Colonic mucosa (tissue), 4 donors: Measurements from ENCODE around the gene SLC38A9. TPM values are rescaled to one million over a fixed set of nuclear protein-coding genes. Genes with fewer than 3 reads are reported as not detected.
"Not testable (repeated sequence)": the region's sequence is repeated elsewhere in the genome, so short reads cannot be mapped to it uniquely, and the experiment has no call there.

ENCODE experiments used
- DNase-seq: peaks from one replicate; pipeline ENCODE4 v3.0.0-alpha.2; 2020
- H3K27ac ChIP-seq: fragments of 200-600 bp; one replicate; pipeline ENCODE4 v1.8.0; 2021
- H3K27me3 ChIP-seq: fragments of 200-600 bp; one replicate; pipeline ENCODE4 v1.8.0; 2021
- H3K36me3 ChIP-seq: fragments of 200-600 bp; one replicate; pipeline ENCODE4 v1.8.0; 2021
- H3K4me1 ChIP-seq: fragments of 200-600 bp; one replicate; pipeline ENCODE4 v1.8.0; 2021; ENCODE audit warnings: mild to moderate bottlenecking
- H3K4me3 ChIP-seq: fragments of 200-600 bp; one replicate; pipeline ENCODE4 v1.8.0; 2021
- H3K9ac ChIP-seq, 2 donors: one replicate each; pipeline ENCODE4 v1.7.0; 2013; ENCODE audit warnings: control low read depth in 2 of 2, low read depth in 2 of 2, low read length in 2 of 2
- H3K9me3 ChIP-seq: fragments of 200-600 bp; one replicate; pipeline ENCODE4 v1.8.0; 2021
- intact Hi-C: fragments of 100-400 bp; cut with DNase I; formaldehyde crosslinking; loops from one replicate; pipeline ENCODE4 v1.14.1; 2022
- total RNA-seq, 2 donors: library from RNA; stranded (reverse); fragmentation: NEBNext Ultra II Directional in 1 of 2; extraction: Animal tissue kit (Norgen Biotek cat#: 25700) in 1 of 2; gene quantifications; one replicate each; pipeline ENCODE4 v1.2.1, GENCODE V29; 2021
- TF ChIP-seq, protein P1 (sequence below): fragments of 200-600 bp; IDR thresholded peaks from one replicate; pipeline ENCODE4 v1.8.0; 2022; ENCODE audit warnings: antibody characterized with exemption, mild to moderate bottlenecking
- donor health status: healthy.
- donor health status: DM: no; HTN: no; CAD: no.
- donor health status: DM: no; HTN: no; CAD: no.

Gene SLC38A9
- total RNA-seq, 2 donors from 2014 or later: 17.3 to 20.0 TPM

DNA sequence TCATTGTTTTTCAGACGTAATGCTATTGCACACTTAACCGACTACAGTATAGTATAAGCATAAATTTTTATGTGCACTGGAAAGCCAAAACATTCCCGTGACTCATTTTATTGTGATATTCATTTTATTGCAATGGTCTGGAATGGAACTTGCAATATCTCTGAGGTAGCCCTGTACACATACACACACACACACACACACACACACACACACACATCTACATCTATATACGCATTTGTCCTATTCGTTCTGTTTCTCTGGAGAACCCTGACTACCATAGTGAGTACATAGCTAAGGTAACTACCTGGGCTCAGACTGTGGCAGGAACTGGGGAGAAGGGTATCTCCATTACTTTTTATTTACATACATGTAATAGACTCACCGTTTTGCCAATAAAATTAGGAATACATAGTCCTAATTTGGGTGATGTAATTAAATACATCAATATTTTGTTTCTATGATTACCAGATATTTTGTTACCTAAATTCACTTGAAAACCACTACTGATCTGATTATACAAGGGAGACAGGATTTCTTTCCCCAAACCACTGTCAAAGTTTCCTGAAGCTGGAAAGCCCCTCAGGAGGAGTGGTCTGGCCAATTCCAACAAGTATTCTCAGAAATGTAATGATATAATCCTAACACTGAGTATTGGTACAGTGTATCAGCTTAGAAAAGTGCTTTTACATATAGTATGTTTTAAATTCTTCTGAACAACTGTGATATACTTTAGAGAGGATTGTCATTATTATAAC is 103.4 kb downstream of the SLC38A9 start:
- Histone ChIP-seq H3K27me3 (no peaks in the 10 kb centered on the region), H3K36me3 (no peaks in the 10 kb centered on the region), H3K9me3 (no peaks in the 10 kb centered on the region), H3K9ac (no peak overlapping the region), H3K27ac (no peak overlapping the region), H3K4me1 (no peaks in the 10 kb centered on the region), H3K4me3 (no peak overlapping the region)
- peak; percentile 47 for DNase-seq
- TF ChIP-seq, protein P1, sequence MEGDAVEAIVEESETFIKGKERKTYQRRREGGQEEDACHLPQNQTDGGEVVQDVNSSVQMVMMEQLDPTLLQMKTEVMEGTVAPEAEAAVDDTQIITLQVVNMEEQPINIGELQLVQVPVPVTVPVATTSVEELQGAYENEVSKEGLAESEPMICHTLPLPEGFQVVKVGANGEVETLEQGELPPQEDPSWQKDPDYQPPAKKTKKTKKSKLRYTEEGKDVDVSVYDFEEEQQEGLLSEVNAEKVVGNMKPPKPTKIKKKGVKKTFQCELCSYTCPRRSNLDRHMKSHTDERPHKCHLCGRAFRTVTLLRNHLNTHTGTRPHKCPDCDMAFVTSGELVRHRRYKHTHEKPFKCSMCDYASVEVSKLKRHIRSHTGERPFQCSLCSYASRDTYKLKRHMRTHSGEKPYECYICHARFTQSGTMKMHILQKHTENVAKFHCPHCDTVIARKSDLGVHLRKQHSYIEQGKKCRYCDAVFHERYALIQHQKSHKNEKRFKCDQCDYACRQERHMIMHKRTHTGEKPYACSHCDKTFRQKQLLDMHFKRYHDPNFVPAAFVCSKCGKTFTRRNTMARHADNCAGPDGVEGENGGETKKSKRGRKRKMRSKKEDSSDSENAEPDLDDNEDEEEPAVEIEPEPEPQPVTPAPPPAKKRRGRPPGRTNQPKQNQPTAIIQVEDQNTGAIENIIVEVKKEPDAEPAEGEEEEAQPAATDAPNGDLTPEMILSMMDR: no peak
- intact Hi-C loops: no loop called here

DNA sequence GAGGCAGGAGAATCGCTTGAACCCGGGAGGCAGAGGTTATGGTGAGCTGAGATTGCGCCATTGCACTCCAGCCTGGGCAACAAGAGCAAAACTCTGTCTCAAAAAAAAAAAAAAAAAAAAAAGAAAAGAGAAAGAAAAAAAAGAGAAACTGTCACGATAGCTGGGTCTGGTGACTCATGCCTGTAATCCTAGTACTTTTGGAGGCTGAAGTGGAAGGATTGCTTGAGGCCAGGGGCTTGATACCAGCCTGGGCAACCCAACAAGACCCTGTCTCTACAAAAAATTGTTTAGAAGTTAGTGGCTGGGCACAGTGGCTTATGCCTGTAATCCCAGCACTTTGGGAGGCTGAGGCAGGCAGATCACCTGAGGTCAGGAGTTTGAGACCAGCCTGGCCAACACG is 104.8 kb downstream of the SLC38A9 start:
- intact Hi-C loops, H3K4me3 ChIP-seq, H3K4me1 ChIP-seq: not testable (repeated sequence)

DNA sequence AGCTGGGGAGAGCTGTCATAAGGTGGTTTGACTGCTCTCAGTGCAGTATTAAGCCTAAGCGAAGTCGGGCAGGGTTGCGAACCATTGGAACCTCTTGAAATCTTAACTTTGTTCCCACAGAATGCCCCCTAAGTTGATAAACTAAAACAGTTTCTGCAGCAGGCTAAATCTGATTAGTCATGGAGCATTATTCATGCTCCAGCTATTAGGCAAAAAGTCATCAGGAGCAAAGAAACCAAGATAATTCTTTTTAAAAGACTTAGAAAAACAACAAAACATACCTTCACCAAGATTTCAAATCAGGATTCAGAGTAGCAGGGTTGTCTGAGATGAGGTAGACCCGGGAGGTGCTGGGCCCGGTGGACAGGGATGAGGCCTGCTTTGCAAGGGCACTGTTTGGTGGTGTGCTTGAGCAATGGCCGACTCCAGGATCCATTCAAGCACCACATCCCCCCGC is 107.5 kb downstream of the SLC38A9 start:
- H3K27ac ChIP-seq: no peak overlapping the region
- H3K27me3 ChIP-seq: no peaks in the 10 kb centered on the region
- no peak for DNase-seq
- no peak overlapping the region for H3K4me3 ChIP-seq
- no peaks in the 10 kb centered on the region for H3K9me3 ChIP-seq
- H3K4me1 ChIP-seq: peaks cover 4% of the 10 kb centered on the region
- TF ChIP-seq, protein P1: no peak
- H3K9ac ChIP-seq: no peak overlapping the region
- intact Hi-C loops: loop anchor here (5.0 kb wide), 1 partner anchor 72 kb away; the partner anchor contains the start of gene PLPP1
- H3K36me3 ChIP-seq: no peaks in the 10 kb centered on the region

More for the DNA sequence above, 104.8 kb downstream of the SLC38A9 start:
- H3K36me3 ChIP-seq, H3K9me3 ChIP-seq, H3K27me3 ChIP-seq, DNase-seq, H3K27ac ChIP-seq, H3K9ac ChIP-seq: not testable (repeated sequence)

DNA sequence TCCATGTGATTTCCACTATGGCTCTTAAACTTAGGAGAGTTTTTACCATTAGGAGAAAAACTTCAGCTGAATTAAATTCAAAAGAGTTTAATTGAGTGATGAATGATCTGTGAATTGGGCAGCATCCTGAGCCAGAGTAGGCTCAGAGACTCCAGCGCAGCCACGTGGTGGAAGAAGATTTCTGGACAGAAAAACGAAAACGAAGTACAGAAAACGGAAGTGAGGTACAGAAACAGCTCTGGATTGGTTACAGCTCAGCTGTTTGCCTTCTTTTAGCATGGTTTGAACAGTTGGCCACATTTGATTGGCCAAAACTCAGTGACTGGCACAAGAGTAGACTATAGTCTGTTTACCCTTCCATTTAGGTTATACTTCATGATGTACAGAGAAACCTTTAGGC is 108.2 kb downstream of the SLC38A9 start:
- peaks cover 7% of the 10 kb centered on the region for H3K4me1 ChIP-seq

DNA sequence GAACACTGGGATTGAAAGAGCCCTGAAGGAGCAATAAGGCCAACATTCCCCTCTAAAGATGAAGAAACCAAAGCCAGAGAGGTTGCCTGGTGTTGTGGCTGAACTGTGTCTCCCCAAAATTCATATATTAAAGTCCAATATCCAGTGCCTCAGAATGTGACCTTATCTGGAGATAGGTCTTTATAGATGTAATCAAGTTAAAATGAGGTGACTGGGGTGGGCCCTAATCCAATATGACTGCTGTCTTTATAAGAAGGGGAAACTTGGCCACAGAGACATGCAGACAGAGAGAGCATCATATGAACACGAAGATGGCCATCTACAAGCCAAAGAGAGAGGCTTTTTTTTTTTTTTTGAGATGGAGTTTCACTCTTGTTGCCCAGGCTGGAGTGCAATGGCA is 110.5 kb downstream of the SLC38A9 start:
- TF ChIP-seq, protein P1: no peak
- no peaks in the 10 kb centered on the region for H3K27me3 ChIP-seq
- peaks cover 15% of the 10 kb centered on the region for H3K4me1 ChIP-seq
- H3K9me3 ChIP-seq: no peaks in the 10 kb centered on the region
- H3K36me3 ChIP-seq: no peaks in the 10 kb centered on the region
- DNase-seq: no peak
- peak overlapping the region in 1 of 2 donors; percentile 21 for H3K9ac ChIP-seq
- no peak overlapping the region for H3K4me3 ChIP-seq
- intact Hi-C loops: loop anchor here (5.0 kb wide), 1 partner anchor 69 kb away; the partner anchor contains the start of gene PLPP1
- peak overlapping the region; percentile 72 for H3K27ac ChIP-seq

More for the DNA sequence above, 108.2 kb downstream of the SLC38A9 start:
- Histone ChIP-seq H3K36me3 (no peaks in the 10 kb centered on the region), H3K27me3 (no peaks in the 10 kb centered on the region), H3K27ac (peak overlapping the region; percentile 2), H3K9me3 (no peaks in the 10 kb centered on the region), H3K4me3 (no peak overlapping the region), H3K9ac (no peak overlapping the region)
- no peak for DNase-seq
- TF ChIP-seq, protein P1: no peak
- intact Hi-C loops: loop anchor here (5.0 kb wide), 1 partner anchor 72 kb away; the partner anchor contains the start of gene PLPP1

DNA sequence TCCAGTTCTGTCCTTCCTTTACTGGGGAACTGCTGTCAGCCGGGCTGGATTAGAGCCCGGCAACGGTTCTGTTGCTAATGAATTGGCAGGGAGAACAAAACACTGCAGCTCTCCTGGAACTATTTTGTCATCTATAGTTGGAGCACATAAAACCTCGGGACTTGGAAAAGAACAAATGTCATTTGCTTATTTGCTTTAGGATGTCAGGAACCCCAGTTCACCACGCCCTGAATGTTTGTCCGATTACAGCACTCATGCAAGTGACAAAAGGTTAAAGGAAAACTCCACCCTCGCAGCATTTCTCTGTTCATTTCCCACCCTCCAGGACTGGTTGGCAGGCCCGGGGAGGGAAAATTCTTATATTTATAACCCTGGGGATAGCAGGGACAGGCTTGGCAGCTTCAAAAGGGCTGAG is 110.9 kb downstream of the SLC38A9 start:
- Histone ChIP-seq H3K4me1 (peaks cover 15% of the 10 kb centered on the region), H3K9me3 (no peaks in the 10 kb centered on the region), H3K27ac (peak overlapping the region; percentile 72), H3K36me3 (no peaks in the 10 kb centered on the region), H3K4me3 (no peak overlapping the region), H3K9ac (peak overlapping the region in 1 of 2 donors; percentile 76), H3K27me3 (no peaks in the 10 kb centered on the region)
- DNase-seq: peak; percentile 89
- TF ChIP-seq, protein P1: no peak
- intact Hi-C loops: loop anchor here (5.0 kb wide), 1 partner anchor 69 kb away; the partner anchor contains the start of gene PLPP1
